ENCODE results near the gene IQCN. TPM values are rescaled to one million over a fixed set of nuclear protein-coding genes. Genes with fewer than 3 reads are reported as not detected.

The IQCN gene
- total and polyA plus RNA-seq, 10 of the 15 experiments (the other 5 are each of a cell fraction or from before 2014, with no cell fraction given), result 0.01 to 0.54 (median 0.23) TPM; not detected in 3

GRCh38 chr19:18317961-18318800, 43.9 kb upstream of the IQCN start:
- no peak for ATAC-seq
- WGBS (ENCODE audit: insufficient coverage, insufficient replicate concordance, low lambda C conversion rate, missing lambda C conversion rate), result 64% methylated on average over 18 of the region's 18 CpGs

GRCh38 chr19:18313398-18313797, 39.1 kb upstream of the IQCN start:
- H3K4me2 ChIP-seq (ENCODE audit: control insufficient read depth, insufficient read depth), result no peak overlapping the region
- FAIRE-seq (no peak), DNase-seq (ENCODE audit: low read depth, low spot score) (no peak), ATAC-seq (no peak)
- no peaks in the 10 kb centered on the region for H3K27me3 ChIP-seq (replicated peaks in 1 of 2; ENCODE audit: control insufficient read depth in 2 of 2, insufficient read depth in 2 of 2, low read length in 1 of 2)
- H3K4me1 ChIP-seq (ENCODE audit: control insufficient read depth, insufficient read depth, low read length), result peaks cover 16% of the 10 kb centered on the region
- H3K9ac ChIP-seq (ENCODE audit: control insufficient read depth, insufficient read depth, low read length), result no peak overlapping the region
- BruUV-seq (replicated peaks), result no TSS peak
- SMC1A ChIA-PET (ENCODE audit: uncharacterized antibody, unreplicated experiment), result interaction anchor here (1.5 kb wide), 1 partner anchor 8 kb away, joined by 3 read pairs; no protein-coding TSS in a partner anchor
- CTCF ChIA-PET, result interaction anchor here (0.5 to 7.4 kb wide), 3 partner anchors 34 to 108 kb away, joined by 3 to 74 read pairs (median 3); no protein-coding TSS in a partner anchor
- H3K4me3 ChIP-seq, result no peak overlapping the region
- no peak overlapping the region for H2AFZ ChIP-seq (ENCODE audit: control insufficient read depth, low read depth, low read length)
- POLR2A ChIA-PET, result interaction anchor here (0.8 kb wide), 1 partner anchor 20 kb away, joined by 3 read pairs; no protein-coding TSS in a partner anchor
- no peak overlapping the region for H3K27ac ChIP-seq (ENCODE audit: control insufficient read depth, insufficient read depth)
- in situ Hi-C loops (cut with MboI), result no loop called here
- RAD21 ChIA-PET (ENCODE audit: unreplicated experiment), result no interaction called here
- no peaks in the 10 kb centered on the region for H3K9me3 ChIP-seq (replicated peaks; ENCODE audit: control insufficient read depth, insufficient read depth, low read length)
- H3K79me2 ChIP-seq (ENCODE audit: control insufficient read depth, insufficient read depth, low read length), result peaks cover 6% of the 10 kb centered on the region
- WGBS (ENCODE audit: insufficient coverage, insufficient replicate concordance, low lambda C conversion rate, missing lambda C conversion rate), result 98% methylated on average over 3 of the region's 3 CpGs
- peaks cover 3 to 20% of the 10 kb centered on the region in 2 experiments; a peak in 3 of 4 replicates for H3K36me3 ChIP-seq (ENCODE audit: control insufficient read depth in 2 of 2, insufficient read depth in 2 of 2, low read length in 1 of 2)
- TF ChIP-seq SPI1 (IDR thresholded peaks at IDR 0.05; ENCODE audit: borderline replicate concordance, insufficient read depth, low read depth, low read length) (no peak), TCF3 (IDR thresholded peaks at IDR 0.05; ENCODE audit: borderline replicate concordance, insufficient read depth, low read depth, low read length) (no peak), NRF1 (conservative IDR thresholded peaks at IDR 0.05; ENCODE audit: low read depth, low read length) (no peak), POU2F2 (IDR thresholded peaks at IDR 0.05; ENCODE audit: borderline replicate concordance, low read depth, low read length) (no peak), BCLAF1 (IDR thresholded peaks at IDR 0.05) (no peak), ZNF217 (IDR thresholded peaks at IDR 0.05) (no peak)
- H4K20me1 ChIP-seq (ENCODE audit: control insufficient read depth, insufficient read depth), result no peaks in the 10 kb centered on the region
- intact Hi-C loops (cut with micrococcal nuclease; ENCODE audit: unreplicated experiment), result no loop called here

More at GRCh38 chr19:18317961-18318800, 43.9 kb upstream of the IQCN start:
- DNase-seq (ENCODE audit: low read depth, low spot score) (no peak), FAIRE-seq (no peak)
- RAD21 ChIA-PET (ENCODE audit: unreplicated experiment), result interaction anchor here (1.3 to 6.0 kb wide), 2 partner anchors 13 to 38 kb away, joined by 4 to 167 read pairs; partner anchors contain the start of gene JUND
- POLR2A ChIA-PET, result interaction anchor here (0.5 to 4.4 kb wide), 3 partner anchors 11 to 50 kb away, joined by 3 to 56 read pairs (median 9); partner anchors contain the start of gene JUND
- no peaks in the 10 kb centered on the region for H3K27me3 ChIP-seq (replicated peaks in 1 of 2; ENCODE audit: control insufficient read depth in 2 of 2, insufficient read depth in 2 of 2, low read length in 1 of 2)
- in situ Hi-C loops (cut with MboI), result no loop called here
- peak overlapping the region; percentile 9; the same call in 1 of the 2 replicates for H3K4me2 ChIP-seq (ENCODE audit: control insufficient read depth, insufficient read depth)
- CTCF ChIA-PET, result interaction anchor here (1.3 to 7.4 kb wide), 3 partner anchors 10 to 66 kb away, joined by 3 to 74 read pairs (median 23); no protein-coding TSS in a partner anchor
- H3K27ac ChIP-seq (ENCODE audit: control insufficient read depth, insufficient read depth), result peak overlapping the region; percentile 45
- intact Hi-C loops (cut with micrococcal nuclease; ENCODE audit: unreplicated experiment), result no loop called here
- no peak overlapping the region for H2AFZ ChIP-seq (ENCODE audit: control insufficient read depth, low read depth, low read length)
- TF ChIP-seq EED (IDR thresholded peaks at IDR 0.05; ENCODE audit: low read depth) (0 out of 2 replicates have a peak, but pooled peaks have one; percentile 27), POLR2A (IDR thresholded peaks at IDR 0.05; ENCODE audit: low read depth, low read length) (no peak)
- H4K20me1 ChIP-seq (ENCODE audit: control insufficient read depth, insufficient read depth), result no peaks in the 10 kb centered on the region
- H3K9me3 ChIP-seq (replicated peaks; ENCODE audit: control insufficient read depth, insufficient read depth, low read length), result no peaks in the 10 kb centered on the region; the same call in 2 of the 3 replicates
- peaks cover 36% of the 10 kb centered on the region for H3K4me1 ChIP-seq (ENCODE audit: control insufficient read depth, insufficient read depth, low read length)
- no peak overlapping the region for H3K9ac ChIP-seq (ENCODE audit: control insufficient read depth, insufficient read depth, low read length)
- no peak overlapping the region for H3K4me3 ChIP-seq
- SMC1A ChIA-PET (ENCODE audit: uncharacterized antibody, unreplicated experiment), result interaction anchor here (4.2 kb wide), 1 partner anchor 39 kb away, joined by 22 read pairs; the partner anchor contains the start of gene JUND
- H3K36me3 ChIP-seq (ENCODE audit: control insufficient read depth in 2 of 2, insufficient read depth in 2 of 2, low read length in 1 of 2), result peaks cover 2 to 6% of the 10 kb centered on the region in 2 experiments; a peak in 3 of 4 replicates
- peaks cover 45% of the 10 kb centered on the region for H3K79me2 ChIP-seq (ENCODE audit: control insufficient read depth, insufficient read depth, low read length)
- no TSS peak for BruUV-seq (replicated peaks)
